Measurements from ENCODE around the gene NUDT12. TPM values are rescaled to one million over a fixed set of nuclear protein-coding genes. Genes with fewer than 3 reads are reported as not detected.

Gene NUDT12
- polyA plus RNA-seq, 3 donors, result 0.08 to 1.1 (median 0.11) TPM

- Mint-ChIP-seq H3K27ac (no peak overlapping the region), H3K4me3 (no peak overlapping the region), H3K9me3 (peaks cover 0 to 3% (median 0%) of the 10 kb centered on the region in 7 donors), H3K4me1 (no peaks in the 10 kb centered on the region), H3K36me3 (no peaks in the 10 kb centered on the region), H3K27me3 (ENCODE audit: low read depth in 3 of 3) (peaks cover 0 to 1% (median 0%) of the 10 kb centered on the region in 3 donors)
- Histone ChIP-seq H3K4me3 (replicated peaks in 1 of 3; ENCODE audit: low read depth in 2 of 3, low read length in 3 of 3) (no peak overlapping the region), H4K20me1 (ENCODE audit: insufficient read depth, low read length) (no peaks in the 10 kb centered on the region), H3K27ac (ENCODE audit: low read depth in 1 of 2, low read length in 2 of 2) (no peak overlapping the region), H3K4me2 (replicated peaks; ENCODE audit: extremely low read depth, low read length, poor library complexity, severe bottlenecking) (no peak overlapping the region), H3K27me3 (ENCODE audit: control insufficient read depth in 2 of 2, insufficient read depth in 2 of 2, low read length in 2 of 2) (no peaks in the 10 kb centered on the region), H3K9me3 (replicated peaks in 1 of 2; ENCODE audit: control insufficient read depth in 1 of 2, insufficient read depth in 1 of 2, low read length in 2 of 2) (no peaks in the 10 kb centered on the region), H3K4me1 (ENCODE audit: control insufficient read depth in 1 of 2, insufficient read depth in 2 of 2, low read length in 2 of 2) (no peaks in the 10 kb centered on the region), H2AFZ (ENCODE audit: insufficient read depth, low read depth, low read length, poor library complexity, severe bottlenecking) (no peak overlapping the region), H3K36me3 (replicated peaks in 1 of 2; ENCODE audit: control insufficient read depth in 1 of 2, insufficient read depth in 2 of 2, low read length in 2 of 2) (no peaks in the 10 kb centered on the region), H3K9ac (ENCODE audit: insufficient read depth, low read length, poor library complexity, severe bottlenecking) (no peak overlapping the region), H3K79me2 (ENCODE audit: insufficient read depth, low read length) (no peaks in the 10 kb centered on the region)
- WGBS (ENCODE audit: insufficient coverage), result no CpG with 5 or more reads among the region's 1 CpG
- TF ChIP-seq CTCF (IDR thresholded peaks at IDR 0.05), result no peak
- intact Hi-C loops (cut with micrococcal nuclease), result no loop called here
- no peak for DNase-seq
Observed at GRCh38 chr5:103525361-103525760, 37.2 kb downstream of the NUDT12 start.

GRCh38 chr5:103523319-103523718 is 39.3 kb downstream of the NUDT12 start:
- H3K4me2 ChIP-seq (replicated peaks; ENCODE audit: extremely low read depth, low read length, poor library complexity, severe bottlenecking), result no peak overlapping the region
- no peak overlapping the region for H3K9ac ChIP-seq (ENCODE audit: insufficient read depth, low read length, poor library complexity, severe bottlenecking)
- Mint-ChIP-seq H3K36me3 (no peaks in the 10 kb centered on the region), H3K27me3 (ENCODE audit: low read depth in 3 of 3) (peaks cover 0 to 1% (median 0%) of the 10 kb centered on the region in 3 donors), H3K4me3 (no peak overlapping the region), H3K4me1 (no peaks in the 10 kb centered on the region), H3K27ac (no peak overlapping the region), H3K9me3 (peaks cover 0 to 3% (median 0%) of the 10 kb centered on the region in 7 donors)
- no peaks in the 10 kb centered on the region for H3K27me3 ChIP-seq (ENCODE audit: control insufficient read depth in 2 of 2, insufficient read depth in 2 of 2, low read length in 2 of 2)
- intact Hi-C loops (cut with micrococcal nuclease), result no loop called here
- TF ChIP-seq CTCF (IDR thresholded peaks at IDR 0.05), result no peak
- DNase-seq, result no peak
- H3K36me3 ChIP-seq (replicated peaks in 1 of 2; ENCODE audit: control insufficient read depth in 1 of 2, insufficient read depth in 2 of 2, low read length in 2 of 2), result no peaks in the 10 kb centered on the region
- H3K4me3 ChIP-seq (replicated peaks in 1 of 3; ENCODE audit: low read depth in 2 of 3, low read length in 3 of 3), result no peak overlapping the region
- no peaks in the 10 kb centered on the region for H4K20me1 ChIP-seq (ENCODE audit: insufficient read depth, low read length)
- H3K4me1 ChIP-seq (ENCODE audit: control insufficient read depth in 1 of 2, insufficient read depth in 2 of 2, low read length in 2 of 2), result no peaks in the 10 kb centered on the region
- WGBS (ENCODE audit: insufficient coverage), result 100% methylated on average over 3 of the region's 3 CpGs
- no peak overlapping the region for H3K27ac ChIP-seq (ENCODE audit: low read depth in 1 of 2, low read length in 2 of 2)
- H3K79me2 ChIP-seq (ENCODE audit: insufficient read depth, low read length), result no peaks in the 10 kb centered on the region
- H2AFZ ChIP-seq (ENCODE audit: insufficient read depth, low read depth, low read length, poor library complexity, severe bottlenecking), result no peak overlapping the region
- no peaks in the 10 kb centered on the region for H3K9me3 ChIP-seq (replicated peaks in 1 of 2; ENCODE audit: control insufficient read depth in 1 of 2, insufficient read depth in 1 of 2, low read length in 2 of 2)

All from CD14-positive monocyte (primary cell).